DLD1 (cell line): ENCODE data around the gene TAF1D.
"Not testable (repeated sequence)": the region's sequence is repeated elsewhere in the genome, so short reads cannot be mapped to it uniquely, and the experiment has no call there.

Experiments used
- in situ Hi-C: cut with HindIII; loops from 2 replicates; pipeline ENCODE4 v1.10.0; 2017; ENCODE audit warnings: low sequenced_read_pairs

Gene TAF1D

GRCh38 chr11:93741094-93741881 is at the start of gene TAF1D, which contains the start of gene C11orf54:
Gene TAF1D, minus strand, starts transcription at chr11:93741495. Its CDS starts 2,191 bp downstream, at chr11:93739304.
Gene C11orf54, plus strand, starts transcription at chr11:93741672. Its CDS starts 5,722 bp downstream, at chr11:93747394.
- in situ Hi-C loops: no loop called here

- in situ Hi-C loops: no loop called here
These were observed 43.7 kb upstream of the TAF1D start for GRCh38 chr11:93784935-93785360.

- in situ Hi-C loops: no loop called here
These were observed 43.0 kb upstream of the TAF1D start, which contains the start of gene MED17 for GRCh38 chr11:93784145-93784934. Gene MED17, plus strand, starts transcription at chr11:93784282. Its CDS starts 232 bp downstream, at chr11:93784514.

- in situ Hi-C loops: no loop called here
These were observed 42.5 kb upstream of the TAF1D start for GRCh38 chr11:93783765-93784144.

- in situ Hi-C loops: no loop called here
These were observed 42.1 kb upstream of the TAF1D start for GRCh38 chr11:93783362-93783761.

GRCh38 chr11:93775289-93775688 is 34.0 kb upstream of the TAF1D start:
- in situ Hi-C loops: no loop called here

GRCh38 chr11:93774560-93774959 is 33.3 kb upstream of the TAF1D start:
- in situ Hi-C loops: not testable (repeated sequence)

- in situ Hi-C loops: no loop called here
These were observed 32.4 kb upstream of the TAF1D start for GRCh38 chr11:93773601-93774200.

- in situ Hi-C loops: no loop called here
These were observed 31.8 kb upstream of the TAF1D start for GRCh38 chr11:93773045-93773477.

- in situ Hi-C loops: no loop called here
These were observed 30.8 kb upstream of the TAF1D start for GRCh38 chr11:93772123-93772522.

GRCh38 chr11:93770160-93770559 is 28.9 kb upstream of the TAF1D start:
- in situ Hi-C loops: no loop called here

- in situ Hi-C loops: no loop called here
These were observed 25.7 kb upstream of the TAF1D start for GRCh38 chr11:93767018-93767417.

GRCh38 chr11:93766504-93766903 is 25.2 kb upstream of the TAF1D start:
- in situ Hi-C loops: no loop called here

- in situ Hi-C loops: no loop called here
These were observed 24.3 kb upstream of the TAF1D start for GRCh38 chr11:93765551-93765950.

- in situ Hi-C loops: no loop called here
These were observed 20.6 kb upstream of the TAF1D start for GRCh38 chr11:93761910-93762309.

GRCh38 chr11:93759123-93759522 is 17.8 kb upstream of the TAF1D start:
- in situ Hi-C loops: not testable (repeated sequence)

- in situ Hi-C loops: no loop called here
These were observed 16.9 kb upstream of the TAF1D start for GRCh38 chr11:93757924-93758865.

GRCh38 chr11:93757301-93757700 is 16.0 kb upstream of the TAF1D start:
- in situ Hi-C loops: no loop called here

- in situ Hi-C loops: no loop called here
These were observed 15.5 kb upstream of the TAF1D start for GRCh38 chr11:93756748-93757147.

GRCh38 chr11:93753241-93753640 is 11.9 kb upstream of the TAF1D start:
- in situ Hi-C loops: no loop called here
